ENCODE data around the gene CILP2. TPM values are rescaled to one million over a fixed set of nuclear protein-coding genes. Genes with fewer than 3 reads are reported as not detected.

The CILP2 gene
- total RNA-seq, 2 donors from 2014 or later: 0.66 TPM; not detected in 1

DNA sequence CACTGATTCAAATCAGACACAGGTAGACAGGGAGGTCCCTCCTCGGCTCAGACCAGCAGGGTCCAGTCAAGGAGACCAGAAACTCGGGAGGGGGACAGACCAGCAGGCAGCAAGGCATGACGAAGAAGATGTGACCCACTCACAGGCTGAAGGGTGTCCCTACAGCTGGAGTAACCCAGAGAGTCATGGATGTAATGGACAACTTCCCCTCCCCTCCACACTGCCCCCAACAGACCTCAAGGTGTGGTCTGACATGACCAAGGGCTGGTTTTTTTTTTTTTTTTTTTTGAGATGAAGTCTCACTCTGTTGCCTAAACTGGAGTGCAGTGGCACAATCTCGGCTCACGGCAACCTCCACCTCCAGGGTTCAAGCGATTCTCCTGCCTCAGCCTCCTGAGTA is 46.3 kb downstream of the CILP2 start:
- intact Hi-C loops (cut with DNase I): no loop called here
- no peak for ATAC-seq
- 60 to 78% methylated on average over 6 of the region's 6 CpGs for WGBS, 2 donors

DNA sequence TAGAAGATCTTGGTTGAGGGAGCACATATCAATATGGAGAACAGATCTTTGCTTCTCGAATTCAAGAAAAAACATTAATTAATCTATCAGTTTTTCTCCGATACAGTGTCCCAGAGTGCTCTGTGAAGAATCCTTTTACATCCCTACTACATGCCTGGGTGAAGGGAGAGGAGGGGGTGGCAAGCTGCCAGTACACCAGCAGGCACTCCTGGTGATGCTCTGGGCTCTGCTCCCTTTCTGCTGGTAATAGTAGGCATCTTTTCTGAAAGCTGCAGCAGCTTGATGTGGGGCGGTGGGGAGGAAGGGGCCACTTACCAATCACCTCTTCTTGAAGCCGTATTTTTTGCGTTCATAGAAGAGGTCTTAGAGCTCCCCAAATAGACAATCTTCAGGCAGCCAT is 49.7 kb downstream of the CILP2 start:
- no peak for ATAC-seq
- Histone ChIP-seq H3K9me3 (no peaks in the 10 kb centered on the region), H3K4me1 (peaks cover 12% of the 10 kb centered on the region), H3K4me3 (no peak overlapping the region), H3K27me3 (no peaks in the 10 kb centered on the region), H3K27ac (no peak overlapping the region), H3K36me3 (replicated peaks in 1 of 2; ENCODE audit: insufficient read depth in 1 of 2, low read depth in 2 of 2) (no peaks in the 10 kb centered on the region)
- 85 to 89% methylated on average over 3 to 5 of the region's 5 CpGs for WGBS, 2 donors
- no peak for DNase-seq
- intact Hi-C loops (cut with DNase I): no loop called here
- no peak for TF ChIP-seq POLR2A (IDR thresholded peaks at IDR 0.05)
- no peak for TF ChIP-seq CTCF (IDR thresholded peaks at IDR 0.05)

More for the DNA sequence above, 46.3 kb downstream of the CILP2 start:
- Histone ChIP-seq H3K9me3 (no peaks in the 10 kb centered on the region), H3K27ac (no peak overlapping the region), H3K36me3 (replicated peaks in 1 of 2; ENCODE audit: insufficient read depth in 1 of 2, low read depth in 2 of 2) (no peaks in the 10 kb centered on the region), H3K27me3 (no peaks in the 10 kb centered on the region), H3K4me1 (no peaks in the 10 kb centered on the region), H3K4me3 (no peak overlapping the region)
- TF ChIP-seq POLR2A (IDR thresholded peaks at IDR 0.05): no peak
- TF ChIP-seq CTCF (IDR thresholded peaks at IDR 0.05): no peak
- DNase-seq: no peak

GRCh38 chr19:19588546-19588945 is 50.5 kb downstream of the CILP2 start:
- no peak for ATAC-seq
- peaks cover 12% of the 10 kb centered on the region for H3K4me1 ChIP-seq
- no peak for DNase-seq
- H3K9me3 ChIP-seq: no peaks in the 10 kb centered on the region
- no peak overlapping the region for H3K27ac ChIP-seq
- H3K27me3 ChIP-seq: no peaks in the 10 kb centered on the region
- no peak overlapping the region for H3K4me3 ChIP-seq
- 80 to 94% methylated on average over 1 to 2 of the region's 2 CpGs for WGBS, 2 donors
- no peaks in the 10 kb centered on the region for H3K36me3 ChIP-seq (replicated peaks in 1 of 2; ENCODE audit: insufficient read depth in 1 of 2, low read depth in 2 of 2)
- intact Hi-C loops (cut with DNase I): no loop called here
- TF ChIP-seq CTCF (IDR thresholded peaks at IDR 0.05): no peak
- TF ChIP-seq POLR2A (IDR thresholded peaks at IDR 0.05): no peak

- 31 to 44% methylated on average over 12 to 13 of the region's 13 CpGs for WGBS, 2 donors
- ATAC-seq (peak; percentile 81), DNase-seq (peak; percentile 21 to 72 (median 33))
- Histone ChIP-seq H3K36me3 (replicated peaks in 1 of 2; ENCODE audit: insufficient read depth in 1 of 2, low read depth in 2 of 2) (no peaks in the 10 kb centered on the region), H3K27me3 (no peaks in the 10 kb centered on the region), H3K4me1 (peaks cover 16% of the 10 kb centered on the region), H3K9me3 (no peaks in the 10 kb centered on the region), H3K4me3 (no peak overlapping the region), H3K27ac (peak overlapping the region in 3 of 4 donors; percentile 54 to 82 (median 61))
- no peak for TF ChIP-seq POLR2A (IDR thresholded peaks at IDR 0.05)
- intact Hi-C loops (cut with DNase I): no loop called here
Observed at GRCh38 chr19:19591133-19591825, 53.2 kb downstream of the CILP2 start.

DNA sequence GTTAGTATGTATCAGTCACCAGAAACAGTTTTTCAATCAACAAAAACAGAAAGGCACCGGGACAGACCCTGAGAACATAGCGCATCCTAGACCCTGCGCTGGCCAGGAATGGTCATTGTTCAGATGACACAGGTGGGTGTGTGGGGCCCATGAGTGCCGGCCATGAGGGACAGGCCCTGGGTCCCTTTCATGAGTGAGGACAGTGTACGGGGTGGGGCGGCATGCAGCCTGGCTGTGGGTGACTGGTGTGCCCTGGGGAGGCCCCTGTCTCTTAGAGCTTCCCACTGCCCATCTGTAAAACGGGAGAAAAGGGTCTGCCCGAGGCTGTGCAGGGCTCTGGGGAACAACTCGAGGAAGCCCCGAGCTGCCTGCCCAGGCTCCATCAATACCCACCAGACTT is 54.6 kb downstream of the CILP2 start:
- Histone ChIP-seq H3K36me3 (replicated peaks in 1 of 2; ENCODE audit: insufficient read depth in 1 of 2, low read depth in 2 of 2) (no peaks in the 10 kb centered on the region), H3K9me3 (no peaks in the 10 kb centered on the region), H3K27ac (no peak overlapping the region), H3K4me3 (no peak overlapping the region), H3K4me1 (peaks cover 16% of the 10 kb centered on the region), H3K27me3 (no peaks in the 10 kb centered on the region)
- TF ChIP-seq CTCF (IDR thresholded peaks at IDR 0.05) (no peak), POLR2A (IDR thresholded peaks at IDR 0.05) (no peak)
- intact Hi-C loops (cut with DNase I): no loop called here
- ATAC-seq (no peak), DNase-seq (no peak)
- WGBS, 2 donors: 88 to 90% methylated on average over 4 to 10 of the region's 10 CpGs

Data from body of pancreas (tissue), 4 donors.